K562 (cell line): ENCODE results near the gene TXNRD2.
"Not testable (repeated sequence)": the region's sequence is repeated elsewhere in the genome, so short reads cannot be mapped to it uniquely, and the experiment has no call there.

ENCODE experiments used
- CTCF ChIP-seq, 3 experiments: IDR thresholded peaks in 2 of 3; conservative IDR thresholded peaks in 1 of 3; 2 replicates each; pipeline ENCODE4 v1.5.1; 2011 to 2012; ENCODE audit warnings: low read length in 3 of 3, mild to moderate bottlenecking in 3 of 3, control low read depth in 2 of 3, improper control_type of control experiment in 1 of 3, inconsistent platforms in 1 of 3, low read depth in 1 of 3, mixed read lengths in 1 of 3, moderate library complexity in 1 of 3; ENCODE audit not compliant: insufficient read depth in 2 of 3
- HDAC6 ChIP-seq: IDR thresholded peaks from 2 replicates; pipeline ENCODE4 v1.6.1; 2012; ENCODE audit warnings: low read depth, mild to moderate bottlenecking, control low read depth, inconsistent platforms, low read length, moderate library complexity
- HDGF ChIP-seq: fragments of 450-650 bp; IDR thresholded peaks from 2 replicates; pipeline ENCODE4 v1.6.1; 2016
- MCM5 ChIP-seq: fragments of 450-650 bp; IDR thresholded peaks from 2 replicates; pipeline ENCODE4 v1.6.1; 2016; ENCODE audit warnings: low read depth
- NFYB ChIP-seq: IDR thresholded peaks from 2 replicates; pipeline ENCODE4 v1.6.1; 2011; ENCODE audit warnings: mild to moderate bottlenecking, moderate library complexity; ENCODE audit not compliant: insufficient read length; ENCODE audit errors: extremely low read depth
- NKRF ChIP-seq: fragments of 450-650 bp; IDR thresholded peaks from 2 replicates; pipeline ENCODE4 v1.6.1; 2016; ENCODE audit warnings: borderline replicate concordance
- NRF1 ChIP-seq, 2 experiments: fragments of 450-650 bp; IDR thresholded peaks in 1 of 2; conservative IDR thresholded peaks in 1 of 2; 2 replicates each; pipeline ENCODE4 v1.6.1; 2014; ENCODE audit warnings: mild to moderate bottlenecking in 2 of 2
- ZMIZ1 ChIP-seq, 2 experiments: fragments of 150-350 bp in 1 of 2; IDR thresholded peaks; 2 replicates each; pipeline ENCODE4 v1.6.1; 2012 to 2016; ENCODE audit warnings: low read depth in 2 of 2, low read length in 2 of 2, mild to moderate bottlenecking in 1 of 2, moderate library complexity in 1 of 2
- ZNF830 ChIP-seq: fragments of 250-450 bp; sonication (Bioruptor Pico); IDR thresholded peaks from 2 replicates; pipeline ENCODE4 v1.5.0; 2021; ENCODE audit warnings: mild to moderate bottlenecking

- TF ChIP-seq CTCF (IDR thresholded peaks at IDR 0.05 in 2 of 3, conservative IDR thresholded peaks at IDR 0.05 in 1 of 3; ENCODE audit: insufficient read depth in 2 of 3, low read depth in 1 of 3, low read length in 3 of 3); MCM5; HDGF; NKRF; ZNF830; NRF1 (conservative IDR thresholded peaks at IDR 0.05 in 1 of 2, IDR thresholded peaks at IDR 0.05 in 1 of 2); NFYB; HDAC6; ZMIZ1 (IDR thresholded peaks at IDR 0.05; ENCODE audit: low read depth in 2 of 2, low read length in 2 of 2): not testable (repeated sequence)
These were observed 33.7 kb downstream of the TXNRD2 start for GRCh38 chr22:19907902-19908301.
